B cell (primary cell): Measurements from ENCODE around the gene ALAD.

Experiments used
- CTCF ChIP-seq: fragments of 200-600 bp; IDR thresholded peaks from one replicate; pipeline ENCODE4 v1.8.0; 2022; ENCODE audit warnings: antibody characterized with exemption, mild to moderate bottlenecking
- EZH2 ChIP-seq: IDR thresholded peaks from 2 replicates; pipeline ENCODE4 v1.6.1; 2012; ENCODE audit warnings: borderline replicate concordance, low read depth, mild to moderate bottlenecking, moderate library complexity, low read length; ENCODE audit not compliant: insufficient read depth, poor library complexity, severe bottlenecking

GRCh38 chr9:113372059-113372458, 29.0 kb downstream of the ALAD start:
- no peak for TF ChIP-seq CTCF
- TF ChIP-seq EZH2: no peak
